HepG2 (cell line): ENCODE measurements around the gene UCKL1. TPM values are rescaled to one million over a fixed set of nuclear protein-coding genes. Genes with fewer than 3 reads are reported as not detected.
A peak's percentile ranks its signal among the peaks of the same experiment; 100 is the strongest.

Experiments
- HOXD1 ChIP-seq: sonication (generic); formaldehyde crosslinking; IDR thresholded peaks from 2 replicates; pipeline ENCODE4 v1.5.0; 2020; ENCODE audit warnings: missing genetic modification reagents
- LCORL ChIP-seq, 2 experiments: fragments of 450-650 bp in 1 of 2; sonication (generic) in 1 of 2; formaldehyde crosslinking in 1 of 2; IDR thresholded peaks; 2 replicates each; pipeline versions ENCODE4 v1.5.0 to v1.6.1; 2017 to 2020; ENCODE audit warnings: antibody characterized with exemption in 1 of 2, missing genetic modification reagents in 1 of 2
- NONO ChIP-seq, 2 experiments: fragments of 450-650 bp in 1 of 2; sonication (generic) in 1 of 2; formaldehyde crosslinking in 1 of 2; IDR thresholded peaks in 1 of 2; conservative IDR thresholded peaks in 1 of 2; 2 replicates each; pipeline versions ENCODE4 v1.6.1 to v1.8.0; 2017 to 2022; ENCODE audit warnings: mild to moderate bottlenecking in 1 of 2, missing genetic modification reagents in 1 of 2, moderate library complexity in 1 of 2
- NR1H2 ChIP-seq: sonication (generic); formaldehyde crosslinking; IDR thresholded peaks from 2 replicates; pipeline ENCODE4 v1.8.1; 2022; ENCODE audit warnings: low read depth, missing genetic modification reagents, borderline replicate concordance
- PITX1 ChIP-seq: sonication (generic); formaldehyde crosslinking; IDR thresholded peaks from 2 replicates; pipeline ENCODE4 v1.5.1; 2020; ENCODE audit warnings: mild to moderate bottlenecking, missing genetic modification reagents
- POGZ ChIP-seq: sonication (generic); formaldehyde crosslinking; IDR thresholded peaks from 2 replicates; pipeline ENCODE4 v1.4.0; 2020; ENCODE audit warnings: mild to moderate bottlenecking, missing genetic modification reagents
- RBM39 ChIP-seq: fragments of 200-400 bp; formaldehyde crosslinking; IDR thresholded peaks from one replicate; pipeline ENCODE4 v1.6.1; 2018; ENCODE audit warnings: antibody characterized with exemption, mild to moderate bottlenecking, low read depth, low read length; ENCODE audit not compliant: poor library complexity, severe bottlenecking
- SMC3 ChIP-seq: IDR thresholded peaks from 2 replicates; pipeline ENCODE4 v1.6.1; 2011; ENCODE audit warnings: low read length, improper control_type of control experiment
- SPEN ChIP-seq: sonication (generic); formaldehyde crosslinking; IDR thresholded peaks from 2 replicates; pipeline ENCODE4 v1.5.1; 2020; ENCODE audit warnings: low read depth, mild to moderate bottlenecking, missing genetic modification reagents
- ZNF33A ChIP-seq: sonication (generic); formaldehyde crosslinking; IDR thresholded peaks from 2 replicates; pipeline ENCODE4 v1.5.1; 2020; ENCODE audit warnings: missing genetic modification reagents, mild to moderate bottlenecking, moderate library complexity, borderline replicate concordance
- ZNF547 ChIP-seq: sonication (generic); formaldehyde crosslinking; IDR thresholded peaks from 2 replicates; pipeline ENCODE4 v1.5.1; 2020; ENCODE audit warnings: mild to moderate bottlenecking, missing genetic modification reagents
- ZSCAN12 ChIP-seq: sonication (generic); formaldehyde crosslinking; IDR thresholded peaks from 2 replicates; pipeline ENCODE4 v1.9.0; 2021; ENCODE audit warnings: mild to moderate bottlenecking, missing genetic modification reagents
- ZSCAN22 ChIP-seq: sonication (generic); formaldehyde crosslinking; IDR thresholded peaks from 2 replicates; pipeline ENCODE4 v1.4.0; 2020; ENCODE audit warnings: mild to moderate bottlenecking, missing genetic modification reagents
- ZSCAN25 ChIP-seq: sonication (generic); formaldehyde crosslinking; IDR thresholded peaks from 2 replicates; pipeline ENCODE4 v1.8.0; 2022; ENCODE audit warnings: mild to moderate bottlenecking, missing genetic modification reagents
- polyA plus RNA-seq, 8 experiments: library from polyadenylated mRNA; depleted of rRNA in 3 of 8; stranded (reverse) in 7 of 8; unstranded in 1 of 8; fragments of >200 nt; fragmentation: Illumina TruSeq in 4 of 8; extraction: Trizol in 4 of 8; gene quantifications; 2 replicates each; pipeline versions ENCODE4 v1.2.1 to v1.2.3, GENCODE V29; 2011 to 2016; ENCODE audit warnings: low read depth in 4 of 8, missing spikeins in 1 of 8, mixed read lengths in 1 of 8; ENCODE audit not compliant: insufficient read depth in 1 of 8
- total RNA-seq, 5 experiments: library from RNA; depleted of rRNA; stranded (reverse); fragments of >200 nt; fragmentation: Illumina TruSeq; extraction: Trizol; gene quantifications; 2 replicates each; pipeline ENCODE4 v1.2.3, GENCODE V29; 2016; ENCODE audit warnings: low read depth in 1 of 5
- TF ChIP-seq, protein P1 (sequence below): IDR thresholded peaks from 2 replicates; pipeline ENCODE4 v1.6.1; 2016; ENCODE audit warnings: mild to moderate bottlenecking, missing biosample characterization, missing genetic modification reagents
- TF ChIP-seq, protein P2 (sequence below): sonication (generic); formaldehyde crosslinking; IDR thresholded peaks from 2 replicates; pipeline ENCODE4 v1.5.0; 2020; ENCODE audit warnings: mild to moderate bottlenecking, missing genetic modification reagents
- TF ChIP-seq, protein P3 (sequence below): sonication (generic); formaldehyde crosslinking; IDR thresholded peaks from 2 replicates; pipeline ENCODE4 v1.4.0; 2020; ENCODE audit warnings: missing genetic modification reagents
- TF ChIP-seq, protein P4 (sequence below): IDR thresholded peaks from 2 replicates; pipeline ENCODE4 v1.6.1; 2016; ENCODE audit warnings: low read depth, missing genetic modification reagents, missing compliant biosample characterization

Gene UCKL1
- total and polyA plus RNA-seq, 2 of the 13 experiments (the other 11 are each of a cell fraction or from before 2014, with no cell fraction given), result 50.2 to 126 TPM

- TF ChIP-seq NONO (IDR thresholded peaks at IDR 0.05), result no peak
- peak; percentile 100 for TF ChIP-seq NONO (CRISPR knock-in tag; conservative IDR thresholded peaks at IDR 0.05)
- TF ChIP-seq SMC3, result peak; percentile 11; the same call in 1 of the 2 replicates
- TF ChIP-seq RBM39, result peak; percentile 99
- TF ChIP-seq, protein P1, sequence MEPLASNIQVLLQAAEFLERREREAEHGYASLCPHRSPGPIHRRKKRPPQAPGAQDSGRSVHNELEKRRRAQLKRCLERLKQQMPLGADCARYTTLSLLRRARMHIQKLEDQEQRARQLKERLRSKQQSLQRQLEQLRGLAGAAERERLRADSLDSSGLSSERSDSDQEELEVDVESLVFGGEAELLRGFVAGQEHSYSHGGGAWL (CRISPR knock-in tag), result peak; percentile 98
- TF ChIP-seq SPEN, result peak; percentile 99
- 0 out of 2 replicates have a peak, but pooled peaks have one; percentile 45 for TF ChIP-seq ZNF547 (CRISPR knock-in tag)
- TF ChIP-seq ZSCAN12, result peak; percentile 91
- TF ChIP-seq, protein P2, sequence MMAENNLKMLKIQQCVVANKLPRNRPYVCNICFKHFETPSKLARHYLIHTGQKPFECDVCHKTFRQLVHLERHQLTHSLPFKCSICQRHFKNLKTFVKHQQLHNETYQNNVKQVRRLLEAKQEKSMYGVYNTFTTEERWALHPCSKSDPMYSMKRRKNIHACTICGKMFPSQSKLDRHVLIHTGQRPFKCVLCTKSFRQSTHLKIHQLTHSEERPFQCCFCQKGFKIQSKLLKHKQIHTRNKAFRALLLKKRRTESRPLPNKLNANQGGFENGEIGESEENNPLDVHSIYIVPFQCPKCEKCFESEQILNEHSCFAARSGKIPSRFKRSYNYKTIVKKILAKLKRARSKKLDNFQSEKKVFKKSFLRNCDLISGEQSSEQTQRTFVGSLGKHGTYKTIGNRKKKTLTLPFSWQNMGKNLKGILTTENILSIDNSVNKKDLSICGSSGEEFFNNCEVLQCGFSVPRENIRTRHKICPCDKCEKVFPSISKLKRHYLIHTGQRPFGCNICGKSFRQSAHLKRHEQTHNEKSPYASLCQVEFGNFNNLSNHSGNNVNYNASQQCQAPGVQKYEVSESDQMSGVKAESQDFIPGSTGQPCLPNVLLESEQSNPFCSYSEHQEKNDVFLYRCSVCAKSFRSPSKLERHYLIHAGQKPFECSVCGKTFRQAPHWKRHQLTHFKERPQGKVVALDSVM (CRISPR knock-in tag), result peak; percentile 61; the same call in 1 of the 2 replicates
- TF ChIP-seq ZSCAN22 (CRISPR knock-in tag), result peak; percentile 78
- no peak for TF ChIP-seq LCORL (IDR thresholded peaks at IDR 0.05)
- TF ChIP-seq LCORL (CRISPR knock-in tag; IDR thresholded peaks at IDR 0.05), result peak; percentile 96
- peak; percentile 92 for TF ChIP-seq PITX1 (CRISPR knock-in tag)
- peak; percentile 47; the same call in 1 of the 2 replicates for TF ChIP-seq ZSCAN25 (CRISPR knock-in tag)
- TF ChIP-seq HOXD1 (CRISPR knock-in tag), result peak; percentile 89
- TF ChIP-seq, protein P3, sequence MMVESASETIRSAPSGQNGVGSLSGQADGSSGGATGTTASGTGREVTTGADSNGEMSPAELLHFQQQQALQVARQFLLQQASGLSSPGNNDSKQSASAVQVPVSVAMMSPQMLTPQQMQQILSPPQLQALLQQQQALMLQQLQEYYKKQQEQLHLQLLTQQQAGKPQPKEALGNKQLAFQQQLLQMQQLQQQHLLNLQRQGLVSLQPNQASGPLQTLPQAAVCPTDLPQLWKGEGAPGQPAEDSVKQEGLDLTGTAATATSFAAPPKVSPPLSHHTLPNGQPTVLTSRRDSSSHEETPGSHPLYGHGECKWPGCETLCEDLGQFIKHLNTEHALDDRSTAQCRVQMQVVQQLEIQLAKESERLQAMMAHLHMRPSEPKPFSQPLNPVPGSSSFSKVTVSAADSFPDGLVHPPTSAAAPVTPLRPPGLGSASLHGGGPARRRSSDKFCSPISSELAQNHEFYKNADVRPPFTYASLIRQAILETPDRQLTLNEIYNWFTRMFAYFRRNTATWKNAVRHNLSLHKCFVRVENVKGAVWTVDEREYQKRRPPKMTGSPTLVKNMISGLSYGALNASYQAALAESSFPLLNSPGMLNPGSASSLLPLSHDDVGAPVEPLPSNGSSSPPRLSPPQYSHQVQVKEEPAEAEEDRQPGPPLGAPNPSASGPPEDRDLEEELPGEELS, result peak; percentile 77
- no peak for TF ChIP-seq ZNF33A (CRISPR knock-in tag)
- peak; percentile 75; the same call in 1 of the 2 replicates for TF ChIP-seq NR1H2
- TF ChIP-seq, protein P4, sequence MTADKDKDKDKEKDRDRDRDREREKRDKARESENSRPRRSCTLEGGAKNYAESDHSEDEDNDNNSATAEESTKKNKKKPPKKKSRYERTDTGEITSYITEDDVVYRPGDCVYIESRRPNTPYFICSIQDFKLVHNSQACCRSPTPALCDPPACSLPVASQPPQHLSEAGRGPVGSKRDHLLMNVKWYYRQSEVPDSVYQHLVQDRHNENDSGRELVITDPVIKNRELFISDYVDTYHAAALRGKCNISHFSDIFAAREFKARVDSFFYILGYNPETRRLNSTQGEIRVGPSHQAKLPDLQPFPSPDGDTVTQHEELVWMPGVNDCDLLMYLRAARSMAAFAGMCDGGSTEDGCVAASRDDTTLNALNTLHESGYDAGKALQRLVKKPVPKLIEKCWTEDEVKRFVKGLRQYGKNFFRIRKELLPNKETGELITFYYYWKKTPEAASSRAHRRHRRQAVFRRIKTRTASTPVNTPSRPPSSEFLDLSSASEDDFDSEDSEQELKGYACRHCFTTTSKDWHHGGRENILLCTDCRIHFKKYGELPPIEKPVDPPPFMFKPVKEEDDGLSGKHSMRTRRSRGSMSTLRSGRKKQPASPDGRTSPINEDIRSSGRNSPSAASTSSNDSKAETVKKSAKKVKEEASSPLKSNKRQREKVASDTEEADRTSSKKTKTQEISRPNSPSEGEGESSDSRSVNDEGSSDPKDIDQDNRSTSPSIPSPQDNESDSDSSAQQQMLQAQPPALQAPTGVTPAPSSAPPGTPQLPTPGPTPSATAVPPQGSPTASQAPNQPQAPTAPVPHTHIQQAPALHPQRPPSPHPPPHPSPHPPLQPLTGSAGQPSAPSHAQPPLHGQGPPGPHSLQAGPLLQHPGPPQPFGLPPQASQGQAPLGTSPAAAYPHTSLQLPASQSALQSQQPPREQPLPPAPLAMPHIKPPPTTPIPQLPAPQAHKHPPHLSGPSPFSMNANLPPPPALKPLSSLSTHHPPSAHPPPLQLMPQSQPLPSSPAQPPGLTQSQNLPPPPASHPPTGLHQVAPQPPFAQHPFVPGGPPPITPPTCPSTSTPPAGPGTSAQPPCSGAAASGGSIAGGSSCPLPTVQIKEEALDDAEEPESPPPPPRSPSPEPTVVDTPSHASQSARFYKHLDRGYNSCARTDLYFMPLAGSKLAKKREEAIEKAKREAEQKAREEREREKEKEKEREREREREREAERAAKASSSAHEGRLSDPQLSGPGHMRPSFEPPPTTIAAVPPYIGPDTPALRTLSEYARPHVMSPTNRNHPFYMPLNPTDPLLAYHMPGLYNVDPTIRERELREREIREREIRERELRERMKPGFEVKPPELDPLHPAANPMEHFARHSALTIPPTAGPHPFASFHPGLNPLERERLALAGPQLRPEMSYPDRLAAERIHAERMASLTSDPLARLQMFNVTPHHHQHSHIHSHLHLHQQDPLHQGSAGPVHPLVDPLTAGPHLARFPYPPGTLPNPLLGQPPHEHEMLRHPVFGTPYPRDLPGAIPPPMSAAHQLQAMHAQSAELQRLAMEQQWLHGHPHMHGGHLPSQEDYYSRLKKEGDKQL, result no peak
- peak; percentile 96 for TF ChIP-seq POGZ
Observed at GRCh38 chr20:63980806-63981728, 24.9 kb upstream of the UCKL1 start, which contains the start of gene PRPF6 (continued).
